NT2/D1 (cell line): ENCODE results near the gene SEC23IP.
"Not testable (repeated sequence)": the region's sequence is repeated elsewhere in the genome, so short reads cannot be mapped to it uniquely, and the experiment has no call there.

Experiments
- DNase-seq: peaks from one replicate; pipeline ENCODE4 v3.0.0-alpha.2; 2011; ENCODE audit warnings: low read depth, low spot score
- H3K27me3 ChIP-seq: 2 replicates; pipeline ENCODE4 v1.6.0; 2011; ENCODE audit warnings: mild to moderate bottlenecking; ENCODE audit not compliant: insufficient read length, insufficient read depth
- H3K36me3 ChIP-seq: 2 replicates; pipeline ENCODE4 v1.6.1; 2011; ENCODE audit warnings: mild to moderate bottlenecking, low read length, mixed read lengths; ENCODE audit not compliant: insufficient read depth, insufficient read length
- H3K4me1 ChIP-seq: 2 replicates; pipeline ENCODE4 v1.5.1; 2011; ENCODE audit not compliant: insufficient read depth, insufficient read length
- H3K4me3 ChIP-seq: 2 replicates; pipeline ENCODE4 v1.5.1; 2011; ENCODE audit warnings: low read depth; ENCODE audit not compliant: insufficient read length
- H3K9ac ChIP-seq: 2 replicates; pipeline ENCODE4 v1.6.0; 2011; ENCODE audit warnings: low read depth; ENCODE audit not compliant: insufficient read length
- H3K9me3 ChIP-seq: 2 replicates; pipeline ENCODE4 v1.5.1; 2011; ENCODE audit warnings: mild to moderate bottlenecking, low read length; ENCODE audit not compliant: insufficient read depth
- SUZ12 ChIP-seq: IDR thresholded peaks from 2 replicates; pipeline ENCODE4 v1.6.1; 2011; ENCODE audit not compliant: insufficient read length, insufficient read depth; ENCODE audit errors: extremely low read depth
- YY1 ChIP-seq: IDR thresholded peaks from 2 replicates; pipeline ENCODE4 v1.6.1; 2011; ENCODE audit not compliant: insufficient read length, insufficient read depth
- ZNF274 ChIP-seq: IDR thresholded peaks from 2 replicates; pipeline ENCODE4 v1.6.1; 2011; ENCODE audit warnings: mild to moderate bottlenecking, low read depth, low read length

SEC23IP gene

DNA sequence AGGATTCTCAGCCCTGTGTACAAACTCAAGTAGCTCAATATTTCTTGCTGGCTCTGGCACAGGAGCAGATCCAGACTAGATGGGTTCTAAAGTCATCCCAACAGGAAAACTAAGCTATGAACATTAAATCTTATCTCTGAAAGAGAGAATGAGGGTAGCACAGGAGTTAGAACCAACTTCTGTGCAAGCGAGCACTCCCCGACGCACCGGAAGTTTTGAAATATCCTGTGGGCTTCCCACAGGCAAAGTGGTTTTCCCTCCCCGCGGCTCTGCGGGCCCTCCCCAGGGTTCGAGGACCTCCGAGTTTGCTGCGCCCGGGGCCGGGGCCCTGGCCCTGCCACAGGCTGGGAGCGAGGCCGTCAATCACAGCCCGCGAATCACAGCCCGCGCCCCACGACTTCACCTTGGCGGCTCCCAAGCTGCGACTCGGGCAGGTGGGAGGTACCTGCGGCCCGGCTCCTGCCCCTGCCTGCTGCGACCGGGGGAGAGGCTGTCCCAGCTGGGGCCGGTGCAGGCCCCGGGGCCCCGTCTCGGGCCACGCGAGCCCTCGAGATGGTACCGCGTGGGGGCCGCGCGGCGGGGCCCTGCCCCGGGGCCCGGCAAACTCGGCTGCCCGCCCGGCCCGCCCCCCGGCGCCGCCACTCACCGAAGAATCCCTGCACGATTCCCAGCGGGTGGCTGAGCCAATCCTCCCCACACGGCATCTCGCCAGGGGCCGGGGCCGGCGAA is 20.5 kb upstream of the SEC23IP start:
- peak overlapping the region; percentile 95 for H3K9ac ChIP-seq
- no peaks in the 10 kb centered on the region for H3K9me3 ChIP-seq
- no peaks in the 10 kb centered on the region for H3K4me1 ChIP-seq
- no peak for DNase-seq
- no peaks in the 10 kb centered on the region for H3K27me3 ChIP-seq
- H3K36me3 ChIP-seq, result peaks cover 3% of the 10 kb centered on the region
- peak overlapping the region; percentile 85 for H3K4me3 ChIP-seq
- TF ChIP-seq ZNF274 (no peak), SUZ12 (no peak), YY1 (no peak)

DNA sequence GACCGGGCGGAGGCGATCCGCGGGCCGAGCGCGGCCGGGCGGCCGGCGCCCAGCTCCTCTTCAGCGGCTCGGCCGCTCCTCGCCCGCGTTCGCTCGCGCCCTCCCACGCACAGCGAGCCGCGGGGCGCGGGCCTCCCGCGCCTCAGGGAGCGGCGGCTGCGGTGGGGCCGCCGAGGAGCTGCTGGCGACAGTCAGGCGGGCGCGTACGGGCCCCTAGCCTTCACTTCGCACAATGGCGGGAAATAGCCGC is 20.0 kb upstream of the SEC23IP start, which contains the start of gene MCMBP:
Gene MCMBP, minus strand, starts transcription at position 234 of the 250 bp plus-strand sequence. CDS start 259 bp downstream, outside the sequence.
- H3K27me3 ChIP-seq, result no peaks in the 10 kb centered on the region
- H3K4me1 ChIP-seq, result no peaks in the 10 kb centered on the region
- peak within 1 kb of the TSS; percentile 85 for H3K4me3 ChIP-seq
- H3K36me3 ChIP-seq, result peaks cover under 1% of the 10 kb centered on the region
- DNase-seq, result no peak
- TF ChIP-seq ZNF274 (no peak), YY1 (no peak), SUZ12 (no peak)
- H3K9ac ChIP-seq, result peak within 1 kb of the TSS; percentile 95
- H3K9me3 ChIP-seq, result no peaks in the 10 kb centered on the region

DNA sequence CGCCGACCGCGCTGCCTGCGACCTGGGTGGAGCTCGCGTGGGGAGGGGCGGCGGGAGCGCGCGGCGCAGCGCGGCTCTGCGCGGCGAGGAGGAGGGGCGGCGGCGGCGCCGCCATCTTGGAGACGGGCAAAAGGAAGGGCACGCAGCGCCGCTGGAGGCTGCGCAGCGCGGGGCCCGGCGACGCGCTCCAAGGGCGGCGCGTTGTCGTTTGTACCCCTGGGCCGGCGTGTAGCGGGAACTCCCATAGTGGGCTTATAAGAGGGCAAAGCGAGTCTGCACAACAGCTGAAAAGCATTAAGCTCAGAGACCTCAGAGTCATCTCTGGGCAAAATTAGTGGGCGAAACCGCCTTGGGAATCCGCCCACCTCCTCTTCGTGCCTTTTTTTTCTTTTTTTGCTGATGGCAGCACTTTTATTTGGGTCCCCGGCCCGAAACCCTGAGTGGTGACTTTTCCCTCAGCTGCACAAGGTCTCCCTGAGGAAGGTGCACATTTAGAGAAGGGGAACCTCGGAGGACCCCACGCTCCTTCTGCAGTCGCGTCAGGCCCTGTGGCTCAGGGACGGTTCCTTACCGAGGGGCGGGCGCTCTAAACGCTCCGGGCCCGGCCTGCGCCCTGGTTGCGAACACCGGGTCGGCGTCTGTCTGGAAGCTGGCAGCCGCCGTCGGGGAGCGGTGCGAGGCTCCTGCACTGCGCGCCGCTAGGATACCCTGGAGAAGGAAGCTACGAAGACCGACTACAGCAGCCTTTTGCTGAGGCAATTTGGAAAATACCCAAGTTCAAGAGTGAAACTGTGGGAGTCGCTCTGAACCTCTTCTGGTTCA is 19.5 kb upstream of the SEC23IP start:
- no peaks in the 10 kb centered on the region for H3K4me1 ChIP-seq
- peak overlapping the region; percentile 95 for H3K9ac ChIP-seq
- no peaks in the 10 kb centered on the region for H3K36me3 ChIP-seq
- peak; percentile 87 for TF ChIP-seq YY1
- TF ChIP-seq ZNF274, result no peak
- no peaks in the 10 kb centered on the region for H3K27me3 ChIP-seq
- peak overlapping the region; percentile 85 for H3K4me3 ChIP-seq
- no peaks in the 10 kb centered on the region for H3K9me3 ChIP-seq
- DNase-seq, result peak; percentile 62

DNA sequence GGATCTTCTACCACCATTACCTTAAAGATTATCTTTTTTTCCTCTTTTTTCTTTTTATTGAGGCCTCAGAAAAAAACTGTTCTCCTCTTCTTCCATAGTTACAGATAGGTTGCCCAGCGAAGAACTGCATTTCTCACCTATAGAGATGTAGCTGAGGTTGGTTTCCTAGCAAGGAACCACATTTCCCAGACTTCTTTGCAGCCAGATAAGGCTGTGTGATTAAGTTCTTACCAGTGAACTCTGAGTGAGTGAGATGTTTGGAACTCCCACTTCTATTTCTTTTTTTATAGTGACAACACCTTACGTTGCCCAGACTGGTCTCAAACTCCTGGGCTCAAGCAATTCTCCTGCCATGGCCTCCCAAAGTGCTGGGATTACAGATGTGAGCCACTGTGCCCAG is 14.0 kb upstream of the SEC23IP start:
- Histone ChIP-seq H3K27me3 (no peaks in the 10 kb centered on the region), H3K9ac (no peak overlapping the region), H3K4me1 (no peaks in the 10 kb centered on the region), H3K36me3 (no peaks in the 10 kb centered on the region), H3K9me3 (no peaks in the 10 kb centered on the region), H3K4me3 (no peak overlapping the region)
- no peak for DNase-seq
- TF ChIP-seq YY1, result no peak
- TF ChIP-seq SUZ12, result no peak
- TF ChIP-seq ZNF274, result no peak

DNA sequence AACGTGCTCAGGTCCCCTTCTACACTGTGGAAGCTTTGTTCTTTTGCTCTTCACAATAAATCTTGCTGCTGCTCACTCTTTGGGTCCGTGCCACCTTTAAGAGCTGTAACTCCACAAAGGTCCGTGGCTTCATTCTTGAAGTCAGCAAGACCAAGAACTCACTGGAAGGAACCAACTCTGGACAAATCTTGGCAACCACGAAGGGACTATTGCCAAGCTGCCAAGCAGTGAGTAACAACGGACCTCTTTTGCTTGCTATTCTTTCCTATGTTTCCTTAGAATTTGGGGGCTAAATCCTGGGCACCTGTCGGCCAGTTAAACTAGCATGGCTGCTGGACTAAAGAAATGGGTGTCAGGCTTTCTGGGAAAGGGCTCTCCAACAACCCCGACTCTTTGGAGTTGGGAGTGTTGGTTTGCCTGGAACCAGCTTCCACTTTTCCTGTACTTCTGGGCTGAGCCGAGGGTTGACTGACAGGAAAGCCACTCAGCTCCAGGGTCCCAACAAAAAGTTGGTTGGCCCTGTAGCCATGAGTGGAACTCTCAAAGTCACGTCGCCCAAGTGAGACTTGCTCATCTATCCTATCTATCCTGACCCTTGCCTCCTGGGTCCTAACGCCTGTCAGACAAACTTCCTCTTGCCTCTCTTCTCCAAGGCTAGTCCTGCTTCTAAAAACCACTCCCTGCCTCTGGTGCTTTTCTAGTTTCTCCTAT is 8.5 kb upstream of the SEC23IP start:
- not testable (repeated sequence) for H3K4me1 ChIP-seq, H3K9ac ChIP-seq, H3K4me3 ChIP-seq, H3K9me3 ChIP-seq, H3K27me3 ChIP-seq, DNase-seq, H3K36me3 ChIP-seq

DNA sequence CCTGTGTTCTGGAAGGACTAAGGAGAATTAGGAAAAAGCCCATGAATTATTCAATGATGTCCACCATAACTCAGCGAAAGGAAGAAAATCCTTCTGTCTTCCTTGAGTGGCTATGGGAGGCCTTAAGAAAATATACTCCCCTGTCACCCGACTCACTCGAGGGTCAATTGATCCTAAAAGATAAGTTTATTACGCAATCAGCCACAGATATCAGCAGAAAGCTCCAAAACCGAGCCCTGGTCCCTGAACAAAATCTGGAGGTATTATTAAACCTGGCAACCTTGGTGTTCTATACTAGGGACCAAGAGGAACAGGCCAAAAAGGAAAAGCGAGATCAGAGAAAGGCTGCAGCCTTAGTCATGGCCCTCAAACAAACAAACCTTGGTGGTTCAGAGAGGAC is 6.5 kb upstream of the SEC23IP start:
- DNase-seq, H3K4me1 ChIP-seq, H3K27me3 ChIP-seq, H3K9ac ChIP-seq, H3K9me3 ChIP-seq, H3K36me3 ChIP-seq, H3K4me3 ChIP-seq: not testable (repeated sequence)

DNA sequence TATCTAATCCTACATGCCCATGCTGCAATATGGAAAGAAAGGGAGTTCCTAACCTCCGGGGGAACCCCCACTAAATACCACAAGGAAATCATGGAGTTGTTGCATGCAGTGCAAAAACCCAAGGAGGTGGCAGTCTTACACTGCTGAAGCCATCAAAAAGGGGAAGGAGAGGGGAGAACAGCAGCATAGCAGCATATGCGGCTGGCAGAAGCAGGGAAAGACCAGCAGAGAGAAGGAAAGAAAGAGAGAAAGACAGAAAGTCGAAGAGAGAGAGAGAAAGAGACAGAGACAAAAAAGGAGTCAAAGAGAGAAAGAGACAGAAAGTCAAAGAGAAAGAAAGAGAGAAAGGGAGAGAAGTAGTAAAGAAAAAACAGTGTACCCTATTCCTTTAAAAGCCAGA is 3.8 kb upstream of the SEC23IP start:
- not testable (repeated sequence) for H3K9ac ChIP-seq, H3K4me1 ChIP-seq, H3K4me3 ChIP-seq, H3K36me3 ChIP-seq, DNase-seq, H3K9me3 ChIP-seq, H3K27me3 ChIP-seq

DNA sequence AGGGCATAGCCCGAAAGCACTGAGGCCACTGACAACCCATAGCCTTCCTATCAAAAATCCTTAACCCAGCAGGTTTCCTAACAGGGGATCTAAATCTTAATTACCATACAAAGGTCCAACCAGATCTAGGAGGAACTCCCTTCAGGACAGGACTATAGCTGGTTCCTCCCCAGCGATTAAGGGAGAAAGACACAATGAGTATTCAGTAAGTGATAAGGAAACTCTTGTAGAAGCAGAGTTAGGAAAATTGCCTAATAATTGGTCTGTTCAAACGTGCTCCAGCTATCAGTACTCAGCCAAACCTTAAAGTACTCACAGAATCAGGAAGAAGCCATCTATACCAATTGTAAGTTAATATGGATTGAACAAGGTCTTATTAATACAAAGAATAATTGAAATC is 3.3 kb upstream of the SEC23IP start:
- not testable (repeated sequence) for DNase-seq, H3K27me3 ChIP-seq, H3K4me1 ChIP-seq, H3K4me3 ChIP-seq, H3K36me3 ChIP-seq, H3K9me3 ChIP-seq, H3K9ac ChIP-seq

DNA sequence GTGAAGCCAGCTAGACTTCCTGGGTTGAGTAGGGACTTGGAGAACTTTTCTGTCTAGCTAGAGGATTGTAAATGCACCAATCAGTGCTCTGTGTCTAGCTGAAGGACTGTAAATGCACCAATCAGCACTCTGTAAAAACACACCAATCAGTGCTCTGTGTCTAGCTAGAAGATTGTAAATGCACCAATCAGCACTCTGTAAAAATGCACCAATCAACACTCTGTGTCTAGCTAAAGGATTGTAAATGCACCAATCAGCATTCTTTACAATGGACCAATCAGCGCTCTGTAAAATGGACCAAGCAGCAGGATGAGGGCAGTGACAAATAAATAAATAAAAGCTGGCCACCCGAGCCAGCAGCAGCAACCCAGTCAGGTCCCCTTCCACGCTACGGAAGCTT is 2.2 kb upstream of the SEC23IP start:
- H3K9ac ChIP-seq, H3K9me3 ChIP-seq, H3K4me3 ChIP-seq, DNase-seq, H3K27me3 ChIP-seq, H3K4me1 ChIP-seq: not testable (repeated sequence)
- peaks cover 15% of the 10 kb centered on the region for H3K36me3 ChIP-seq

DNA sequence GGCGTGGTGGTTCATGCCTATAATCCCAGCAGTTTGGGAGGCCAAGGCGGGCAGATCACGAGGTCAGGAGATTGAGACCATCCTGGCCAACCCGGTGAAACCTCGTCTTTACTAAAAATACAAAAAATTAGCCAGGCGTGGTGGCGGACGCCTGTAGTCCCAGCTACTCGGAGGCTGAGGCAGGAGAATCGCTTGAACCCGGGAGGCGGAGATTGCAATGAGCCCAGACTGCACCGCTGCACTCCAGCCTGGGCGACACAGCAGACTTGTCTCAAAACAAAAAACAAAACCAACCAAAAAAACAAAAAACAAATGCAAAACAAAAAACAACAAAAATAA is 712 bp upstream of the SEC23IP start:
- not testable (repeated sequence) for H3K27me3 ChIP-seq, H3K9me3 ChIP-seq, DNase-seq, H3K4me1 ChIP-seq
- peak overlapping the region; percentile 81 for H3K4me3 ChIP-seq
- H3K9ac ChIP-seq, result peak overlapping the region; percentile 98
- H3K36me3 ChIP-seq, result peaks cover 22% of the 10 kb centered on the region
